Kidney (tissue), 14 donors: ENCODE data around the gene AGER. TPM values are rescaled to one million over a fixed set of nuclear protein-coding genes. Genes with fewer than 3 reads are reported as not detected.
"Not testable (repeated sequence)": the region's sequence is repeated elsewhere in the genome, so short reads cannot be mapped to it uniquely, and the experiment has no call there.

ENCODE experiments used
- DNase-seq, 5 donors: peaks; one replicate each; pipeline ENCODE4 v3.0.0-alpha.2; 2013 to 2020
- FAIRE-seq: peaks from 2 replicates; lab custom pipeline; 2012; peaks lifted over from hg19 to GRCh38; lab: Jason Lieb, UNC
- H3K27ac ChIP-seq, 2 donors: one replicate each; pipeline ENCODE4 v1.7.0; 2013; ENCODE audit warnings: low read depth in 2 of 2, low read length in 2 of 2, inconsistent platforms in 1 of 2
- H3K27me3 ChIP-seq: one replicate; pipeline ENCODE4 v1.7.1; 2013; ENCODE audit warnings: low read length, inconsistent platforms; ENCODE audit not compliant: control insufficient read depth, insufficient read depth
- H3K36me3 ChIP-seq, 3 donors: one replicate each; pipeline versions ENCODE4 v1.7.0 to v1.7.1; 2013; ENCODE audit warnings: low read length in 3 of 3, control low read depth in 1 of 3, inconsistent platforms in 1 of 3; ENCODE audit not compliant: insufficient read depth in 3 of 3, control insufficient read depth in 2 of 3
- H3K4me1 ChIP-seq, 3 donors: one replicate each; pipeline versions ENCODE4 v1.7.0 to v1.7.1; 2013; ENCODE audit warnings: low read length in 3 of 3, inconsistent platforms in 1 of 3, low read depth in 1 of 3; ENCODE audit not compliant: control insufficient read depth in 2 of 3, insufficient read depth in 2 of 3
- H3K4me3 ChIP-seq, 3 donors: one replicate each; pipeline versions ENCODE4 v1.7.0 to v1.8.1; 2013; ENCODE audit warnings: low read length in 3 of 3, control low read depth in 1 of 3, inconsistent platforms in 1 of 3
- H3K9ac ChIP-seq, 3 donors: one replicate each; pipeline versions ENCODE4 v1.7.0 to v1.7.1; 2013; ENCODE audit warnings: low read length in 3 of 3, control low read depth in 1 of 3, inconsistent platforms in 1 of 3
- H3K9me3 ChIP-seq, 3 donors: one replicate each; pipeline versions ENCODE4 v1.7.0 to v1.7.1; 2013; ENCODE audit warnings: low read length in 3 of 3, control low read depth in 1 of 3, inconsistent platforms in 1 of 3; ENCODE audit not compliant: control insufficient read depth in 2 of 3, insufficient read depth in 1 of 3
- CTCF ChIP-seq: IDR thresholded peaks from 3 replicates; pipeline ENCODE4 v1.5.1; 2012; ENCODE audit warnings: mild to moderate bottlenecking, moderate library complexity, borderline replicate concordance; ENCODE audit not compliant: insufficient read depth; ENCODE audit errors: extremely low read depth
- intact Hi-C: fragments of 100-400 bp; cut with DNase I; formaldehyde crosslinking; loops from one replicate; pipeline ENCODE4 v1.11.1; 2022
- polyA plus RNA-seq: library from polyadenylated mRNA; stranded (reverse); fragments of 350-450 nt; fragmentation: Illumina TruSeq; extraction: RNeasy Lipid Tissue Mini Kit (QIAGEN cat#74804); gene quantifications from one replicate; pipeline ENCODE4 v1.2.3, GENCODE V29; 2014; ENCODE audit warnings: low read depth, low replicate concordance; ENCODE audit not compliant: insufficient read depth
- total RNA-seq: library from RNA; stranded (reverse); fragmentation: NEBNext Ultra II Directional; extraction: Animal tissue kit (Norgen Biotek cat#: 25700); gene quantifications from one replicate; pipeline ENCODE4 v1.2.1, GENCODE V29; 2021
- donor health status: control.
- donor health status: control.
- donor health status: control.
- donor health status: control.
- donor health status: control.
- donor health status: DM: yes; HTN: yes; CAD: no.
- donor health status: Normal renal cell carcinoma (clear cell type).

Gene AGER
- total and polyA plus RNA-seq, 2 donors from 2014 or later = 7.1 to 13.0 TPM

GRCh38 chr6:32189069-32189741, 5.2 kb upstream of the AGER start:
- Histone ChIP-seq H3K27me3 (no peaks in the 10 kb centered on the region), H3K4me1 (peaks cover 2 to 27% (median 8%) of the 10 kb centered on the region in 3 donors), H3K27ac (peak overlapping the region; percentile 93 to 98), H3K36me3 (peaks cover 6 to 13% (median 8%) of the 10 kb centered on the region in 3 donors), H3K4me3 (peak overlapping the region; percentile 71 to 91 (median 72)), H3K9me3 (no peaks in the 10 kb centered on the region), H3K9ac (peak overlapping the region; percentile 61 to 90 (median 72))
- intact Hi-C loops = no loop called here
- no peak for TF ChIP-seq CTCF
- DNase-seq (peak in 2 of 5 donors; percentile 34 to 57), FAIRE-seq (no peak)

- H3K9ac ChIP-seq = peak overlapping the region; percentile 61 to 90 (median 72)
Observed at GRCh38 chr6:32188381-32189068, 4.5 kb upstream of the AGER start.

GRCh38 chr6:32187725-32188380, 3.8 kb upstream of the AGER start:
- H3K4me3 ChIP-seq, H3K9ac ChIP-seq, H3K9me3 ChIP-seq, H3K27me3 ChIP-seq, FAIRE-seq, H3K27ac ChIP-seq, intact Hi-C loops: not testable (repeated sequence)
- H3K36me3 ChIP-seq = peaks cover 6 to 16% (median 8%) of the 10 kb centered on the region in 3 donors
- DNase-seq = peak in 2 of 5 donors; percentile 38 to 57
- peaks cover 2 to 27% (median 8%) of the 10 kb centered on the region in 3 donors for H3K4me1 ChIP-seq

More at GRCh38 chr6:32188381-32189068, 4.5 kb upstream of the AGER start:
- no peak for TF ChIP-seq CTCF
- Histone ChIP-seq H3K27me3 (no peaks in the 10 kb centered on the region), H3K27ac (peak overlapping the region; percentile 93 to 98), H3K36me3 (peaks cover 6 to 13% (median 8%) of the 10 kb centered on the region in 3 donors), H3K4me3 (peak overlapping the region; percentile 71 to 91 (median 72)), H3K4me1 (peaks cover 2 to 27% (median 8%) of the 10 kb centered on the region in 3 donors), H3K9me3 (no peaks in the 10 kb centered on the region)
- FAIRE-seq (no peak), DNase-seq (peak in 4 of 5 donors; percentile 24 to 56 (median 50))
- intact Hi-C loops = no loop called here
